Measurements from ENCODE around the gene ARHGEF6.
"Not testable (repeated sequence)": the region's sequence is repeated elsewhere in the genome, so short reads cannot be mapped to it uniquely, and the experiment has no call there.

Gene ARHGEF6

GRCh38 chrX:136783159-136783558, 2.4 kb upstream of the ARHGEF6 start:
- no peak for DNase-seq (ENCODE audit: low spot score)

DNA sequence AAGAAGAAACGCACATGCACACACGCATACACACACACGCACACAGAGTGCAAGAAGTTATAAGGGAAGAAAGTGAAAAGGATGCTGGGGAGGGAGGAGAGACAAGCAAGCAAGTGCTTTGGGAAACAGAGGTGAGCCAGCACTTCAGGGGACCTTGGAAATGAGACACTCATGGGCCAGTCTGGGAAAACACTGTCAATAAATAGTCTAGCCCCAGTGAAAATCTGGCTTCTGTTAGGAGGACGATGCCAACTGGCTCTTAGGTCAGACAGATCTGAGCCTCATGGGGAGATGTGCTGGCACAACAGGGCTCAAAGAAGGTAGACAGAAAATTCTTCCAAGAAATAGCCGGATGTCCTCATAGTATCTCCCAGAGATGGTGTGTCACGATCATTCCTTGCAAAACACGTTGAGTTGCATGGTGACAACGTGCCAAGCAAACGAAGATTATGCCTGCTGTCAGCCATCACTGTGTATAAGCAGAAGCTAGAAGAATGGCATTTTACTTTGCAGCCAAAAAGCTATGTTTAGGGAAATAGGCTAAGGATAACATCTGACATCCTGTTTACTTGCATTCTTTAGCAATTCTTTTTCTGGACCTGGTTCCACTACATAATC, 557 bp upstream of the ARHGEF6 start:
- no peak for DNase-seq (ENCODE audit: low spot score)

DNA sequence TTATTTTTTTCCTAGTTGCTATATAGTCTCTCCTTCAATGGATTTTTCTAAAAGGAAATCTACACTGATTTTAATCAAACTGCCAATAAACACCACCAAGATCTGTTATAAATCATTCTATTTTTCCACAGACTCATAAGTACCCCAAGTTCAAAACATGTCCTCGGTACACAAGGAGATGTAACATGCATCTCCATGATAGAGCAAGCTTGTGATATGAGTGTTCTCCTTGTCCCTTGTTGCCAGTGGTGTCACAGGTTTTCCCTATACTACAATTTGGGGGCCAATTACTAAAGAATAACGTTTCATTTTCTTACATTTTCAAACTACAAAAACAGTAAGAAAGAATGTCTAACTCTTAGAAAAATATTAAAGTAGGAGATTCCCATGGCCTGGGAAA, 491 bp downstream of the ARHGEF6 start:
- DNase-seq (ENCODE audit: low spot score), result no peak

DNA sequence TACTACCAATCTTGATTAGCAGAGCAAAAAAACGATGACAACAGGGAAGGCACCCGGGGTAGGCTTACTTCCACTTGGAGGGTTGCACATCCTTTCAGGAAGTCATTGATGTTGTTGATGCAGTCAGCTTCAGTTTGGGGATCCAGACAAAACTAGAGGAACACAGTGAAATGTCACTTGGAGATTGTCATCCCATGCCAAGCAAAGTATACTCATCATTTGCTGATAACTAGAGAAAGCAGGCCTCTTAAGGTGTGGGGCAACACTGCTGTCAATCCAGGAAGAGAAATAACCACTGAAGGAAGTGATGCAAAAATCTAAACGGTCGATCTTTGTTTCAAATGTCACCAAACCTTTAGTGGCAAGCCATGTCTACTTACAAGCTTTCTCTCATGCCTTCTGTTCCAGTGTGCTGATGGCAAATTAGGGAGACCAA, 1.4 kb downstream of the ARHGEF6 start:
- DNase-seq (ENCODE audit: low spot score), result no peak

DNA sequence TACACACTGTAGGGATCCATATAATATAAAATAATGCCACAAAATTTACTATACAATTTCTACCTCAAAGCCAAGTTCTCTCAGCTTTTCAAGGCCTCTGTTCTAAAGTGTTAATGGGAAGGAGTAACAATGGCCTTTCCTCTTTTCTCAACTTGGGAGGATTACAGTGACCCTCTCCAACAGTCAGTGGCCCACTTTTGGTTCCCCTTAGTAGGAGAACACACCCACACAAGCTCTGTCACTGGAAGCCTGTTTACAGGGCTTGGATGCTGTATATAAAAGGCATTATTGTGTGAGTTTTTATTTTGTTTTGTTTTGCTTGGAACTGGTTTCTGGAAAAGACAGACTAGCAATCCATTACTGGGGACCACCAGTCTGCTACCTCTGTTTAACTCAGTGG, 1.8 kb downstream of the ARHGEF6 start:
- no peak for DNase-seq (ENCODE audit: low spot score)

GRCh38 chrX:136778020-136778419, 2.7 kb downstream of the ARHGEF6 start:
- DNase-seq (ENCODE audit: low spot score), result no peak

DNA sequence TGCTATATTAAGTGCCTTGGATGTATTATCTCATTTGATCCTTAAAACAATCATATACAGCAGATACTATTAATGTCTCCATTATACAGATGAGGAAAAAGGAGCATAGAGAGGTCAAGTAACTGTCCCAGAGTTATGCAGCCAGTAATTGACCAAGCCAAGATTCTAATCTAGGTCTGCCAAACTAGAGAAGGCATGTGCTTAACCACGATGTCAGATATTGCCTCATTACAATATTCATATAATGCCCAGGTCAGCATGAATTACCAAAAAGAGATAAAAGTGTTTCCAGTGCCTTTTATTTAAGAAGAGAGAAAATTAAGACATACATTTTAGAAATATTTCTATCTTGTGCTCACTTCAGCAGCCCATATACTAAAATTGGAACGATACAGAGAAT, 7.1 kb downstream of the ARHGEF6 start:
- no peak for DNase-seq (ENCODE audit: low spot score)

GRCh38 chrX:136771869-136772268, 8.9 kb downstream of the ARHGEF6 start:
- not testable (repeated sequence) for DNase-seq (ENCODE audit: low spot score)

- DNase-seq (ENCODE audit: low spot score), result no peak
Observed at GRCh38 chrX:136768469-136769084, 12.2 kb downstream of the ARHGEF6 start.

DNA sequence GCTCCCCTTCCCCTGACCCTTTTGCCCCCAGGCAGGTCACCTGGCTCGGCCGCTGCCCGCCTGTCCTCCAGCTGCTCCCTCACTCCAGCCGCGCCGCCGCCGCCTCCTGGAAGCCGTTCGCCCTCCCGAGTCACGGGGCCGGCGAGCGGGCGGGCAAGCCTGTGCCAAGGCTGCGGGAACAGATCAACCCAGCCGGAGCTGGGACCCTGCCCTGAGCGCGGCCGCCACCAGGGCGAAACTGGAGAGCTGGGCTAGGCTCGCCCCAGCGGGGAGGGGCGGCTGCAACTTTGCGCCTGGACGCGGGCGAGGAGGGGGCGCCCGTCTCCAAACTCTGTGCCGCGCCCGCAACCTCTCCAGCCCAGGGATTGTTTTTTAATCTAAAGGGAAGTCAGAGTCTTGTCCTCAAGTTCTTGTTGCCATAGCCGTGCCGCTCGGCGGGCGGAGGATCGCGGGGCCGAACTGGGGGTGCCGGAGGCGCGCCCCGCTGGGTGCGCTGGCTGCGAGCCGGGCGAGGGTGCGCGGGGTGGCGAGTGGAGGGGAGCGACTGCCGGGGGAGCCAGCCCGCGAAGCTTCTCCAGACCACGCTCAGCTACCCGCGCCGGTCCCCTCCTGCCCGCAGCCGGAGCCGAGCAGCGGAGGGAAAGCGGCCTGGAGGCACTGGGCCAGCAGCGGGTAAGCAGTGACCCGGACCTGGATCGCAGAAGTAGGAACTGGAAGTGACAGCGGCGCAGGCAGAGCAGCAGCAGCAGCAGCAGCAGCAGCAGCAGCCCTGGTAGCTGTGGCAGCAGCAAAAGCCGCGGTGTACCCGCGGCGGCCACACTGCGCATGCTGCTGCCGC, 13.4 kb downstream of the ARHGEF6 start:
- peak; percentile 13 for DNase-seq (ENCODE audit: low spot score)

DNA sequence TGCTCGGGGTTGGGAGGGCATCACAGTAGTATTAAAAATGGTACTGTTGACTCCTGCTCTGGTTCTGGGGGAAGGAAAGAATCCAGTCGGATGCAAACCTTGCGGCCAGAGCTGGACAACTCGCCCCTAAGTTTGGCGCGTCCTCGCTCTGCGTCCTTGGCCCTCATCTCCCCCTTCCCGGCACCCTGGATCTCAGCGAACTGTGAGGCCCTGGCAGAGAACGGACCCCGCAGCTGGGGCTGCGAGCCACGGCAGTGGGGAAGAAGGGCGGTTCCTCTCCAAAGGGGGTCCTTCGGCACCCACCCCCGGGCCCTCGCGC, 14.0 kb downstream of the ARHGEF6 start:
- DNase-seq (ENCODE audit: low spot score), result no peak

DNA sequence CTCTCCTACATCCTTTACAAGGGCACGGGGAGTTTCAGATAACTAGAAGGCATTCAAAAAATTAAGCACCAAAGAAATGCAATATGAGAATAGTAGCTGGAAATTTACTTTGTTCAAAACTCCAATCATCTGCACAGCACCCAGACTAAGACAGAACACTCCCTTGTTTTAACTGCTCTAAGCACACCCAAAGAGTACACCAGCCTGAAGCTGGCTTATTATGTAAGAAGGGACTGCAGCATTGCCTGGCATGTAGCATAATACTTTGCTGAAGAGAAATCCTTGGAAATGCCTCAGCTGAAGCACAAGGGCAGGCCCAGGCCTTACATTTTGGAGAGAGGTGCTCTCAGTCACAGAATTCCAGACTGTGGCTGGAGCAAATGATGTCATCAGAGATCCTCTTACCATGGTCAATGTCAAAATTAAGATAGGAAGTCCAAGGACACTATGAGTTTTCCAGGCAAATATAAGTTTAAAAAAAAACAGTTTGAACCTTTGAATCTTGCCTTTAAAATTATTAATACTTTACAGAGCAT, 14.8 kb downstream of the ARHGEF6 start:
- DNase-seq (ENCODE audit: low spot score), result no peak

GRCh38 chrX:136764206-136764605, 16.5 kb downstream of the ARHGEF6 start:
- no peak for DNase-seq (ENCODE audit: low spot score)

- DNase-seq (ENCODE audit: low spot score), result no peak
Observed at GRCh38 chrX:136762820-136763452, 17.8 kb downstream of the ARHGEF6 start.

- DNase-seq (ENCODE audit: low spot score), result no peak
Observed at GRCh38 chrX:136761421-136761820, 19.3 kb downstream of the ARHGEF6 start.

- no peak for DNase-seq (ENCODE audit: low spot score)
Observed at GRCh38 chrX:136759968-136760367, 20.8 kb downstream of the ARHGEF6 start.

DNA sequence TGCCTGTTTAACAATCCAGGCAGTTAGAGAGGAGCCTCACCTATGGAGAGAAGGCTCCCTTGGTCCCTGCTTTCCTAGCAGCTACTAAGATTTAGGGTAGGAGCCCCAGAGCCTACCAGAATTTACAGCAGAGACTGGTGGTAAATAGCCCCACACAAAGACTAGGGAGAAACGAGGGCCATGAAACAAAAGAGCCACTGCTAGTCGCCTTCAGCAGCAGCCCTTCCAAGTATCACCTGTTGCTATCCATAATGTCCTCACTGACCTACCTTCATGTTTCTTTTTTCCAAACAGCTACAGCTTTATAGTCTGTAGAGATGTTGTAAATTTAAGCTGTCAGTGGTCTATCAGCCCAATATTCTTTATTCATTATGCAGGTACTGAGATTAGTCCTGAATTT, 25.3 kb downstream of the ARHGEF6 start:
- DNase-seq (ENCODE audit: low spot score), result no peak

GRCh38 chrX:136754651-136755050, 26.1 kb downstream of the ARHGEF6 start:
- no peak for DNase-seq (ENCODE audit: low spot score)

DNA sequence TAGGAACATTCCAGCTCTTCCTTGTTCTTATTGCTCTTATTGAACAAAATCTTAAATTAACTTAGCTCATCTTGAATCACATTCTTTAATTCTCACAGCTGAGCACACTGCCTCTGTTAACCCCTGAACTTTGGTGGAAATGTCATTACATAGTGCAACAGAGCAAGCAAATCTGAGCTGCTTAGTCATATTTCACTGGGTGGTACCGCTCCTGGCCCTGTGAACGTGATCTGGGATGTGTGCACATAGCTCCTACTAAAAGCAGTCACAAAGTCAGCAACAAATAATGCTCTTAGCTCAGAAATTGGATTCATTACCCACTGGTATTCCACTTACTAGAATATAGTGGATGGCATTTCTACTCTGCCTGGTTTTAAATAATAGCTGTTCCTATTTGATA, 27.9 kb downstream of the ARHGEF6 start:
- DNase-seq (ENCODE audit: low spot score), result no peak

GRCh38 chrX:136752346-136752745, 28.4 kb downstream of the ARHGEF6 start:
- DNase-seq (ENCODE audit: low spot score), result no peak

DNA sequence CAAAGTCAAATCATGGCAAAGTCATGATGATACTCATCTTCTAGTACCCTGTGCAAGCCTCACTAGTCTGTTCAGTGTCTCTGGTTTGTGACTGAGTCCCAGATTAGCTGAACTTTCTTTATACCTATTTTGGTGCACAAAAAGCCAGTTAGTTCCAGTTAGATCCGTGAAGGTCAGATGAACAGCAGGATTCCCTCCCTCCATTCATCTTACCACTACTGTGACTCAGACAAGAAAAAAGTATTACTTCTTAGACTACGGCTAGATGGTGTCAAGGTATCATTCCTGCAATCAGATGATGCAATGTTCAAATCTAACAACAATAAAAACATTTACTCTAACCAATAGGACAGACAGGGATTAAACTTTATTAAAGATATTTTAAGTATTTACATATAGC, 30.4 kb downstream of the ARHGEF6 start:
- DNase-seq (ENCODE audit: low spot score), result no peak
